Suprapubic skin (tissue), 4 donors: ENCODE measurements around the gene ERI3. TPM values are rescaled to one million over a fixed set of nuclear protein-coding genes. Genes with fewer than 3 reads are reported as not detected.
"Not testable (repeated sequence)": the region's sequence is repeated elsewhere in the genome, so short reads cannot be mapped to it uniquely, and the experiment has no call there.

Experiments
- DNase-seq, 2 donors: peaks; one replicate each; pipeline ENCODE4 v3.0.0-alpha.2; 2019; ENCODE audit warnings: low spot score in 2 of 2
- H3K27ac ChIP-seq: fragments of 200-600 bp; sonication (generic); one replicate; pipeline ENCODE4 v1.5.1; 2019
- H3K27me3 ChIP-seq: fragments of 200-600 bp; sonication (generic); one replicate; pipeline ENCODE4 v1.5.1; 2019
- H3K36me3 ChIP-seq: fragments of 200-600 bp; sonication (generic); one replicate; pipeline ENCODE4 v1.5.1; 2019
- H3K4me1 ChIP-seq: fragments of 200-600 bp; sonication (generic); one replicate; pipeline ENCODE4 v1.5.1; 2019
- H3K4me3 ChIP-seq: fragments of 200-600 bp; sonication (generic); one replicate; pipeline ENCODE4 v1.5.1; 2019; ENCODE audit warnings: mild to moderate bottlenecking
- H3K9me3 ChIP-seq: fragments of 200-600 bp; sonication (generic); one replicate; pipeline ENCODE4 v1.5.1; 2019
- CTCF ChIP-seq, 2 donors: fragments of 200-600 bp in 1 of 2; fragments of 450-650 bp in 1 of 2; sonication (generic) in 1 of 2; IDR thresholded peaks; one replicate each; pipeline ENCODE4 v1.5.1; 2016 to 2019; ENCODE audit warnings: antibody characterized with exemption in 2 of 2, mild to moderate bottlenecking in 1 of 2, moderate library complexity in 1 of 2
- EP300 ChIP-seq: sonication (generic); formaldehyde crosslinking; IDR thresholded peaks from one replicate; pipeline ENCODE4 v1.6.1; 2017; ENCODE audit warnings: antibody characterized with exemption
- POLR2A ChIP-seq, 2 donors: fragments of 450-650 bp; IDR thresholded peaks; one replicate each; pipeline ENCODE4 v1.6.1; 2017; ENCODE audit warnings: antibody characterized with exemption in 2 of 2, mild to moderate bottlenecking in 2 of 2, moderate library complexity in 2 of 2
- POLR2AphosphoS5 ChIP-seq, 3 donors: sonication (generic); formaldehyde crosslinking; IDR thresholded peaks; one replicate each; pipeline ENCODE4 v1.6.1; 2017; ENCODE audit warnings: antibody characterized with exemption in 3 of 3
- WGBS: methylation state at CpG from one replicate; pipeline ENCODE4 v1.1.5; 2018; 5-methylcytosine and 5-hydroxymethylcytosine counted together
- total RNA-seq, 4 donors: library from RNA; depleted of rRNA; stranded (reverse); fragments of >200 nt; gene quantifications; one replicate each; pipeline ENCODE4 v1.1.0, GENCODE V29; 2016

Gene ERI3
- total RNA-seq, 4 donors from 2014 or later = 23.3 to 33.4 (median 31.0) TPM

DNA sequence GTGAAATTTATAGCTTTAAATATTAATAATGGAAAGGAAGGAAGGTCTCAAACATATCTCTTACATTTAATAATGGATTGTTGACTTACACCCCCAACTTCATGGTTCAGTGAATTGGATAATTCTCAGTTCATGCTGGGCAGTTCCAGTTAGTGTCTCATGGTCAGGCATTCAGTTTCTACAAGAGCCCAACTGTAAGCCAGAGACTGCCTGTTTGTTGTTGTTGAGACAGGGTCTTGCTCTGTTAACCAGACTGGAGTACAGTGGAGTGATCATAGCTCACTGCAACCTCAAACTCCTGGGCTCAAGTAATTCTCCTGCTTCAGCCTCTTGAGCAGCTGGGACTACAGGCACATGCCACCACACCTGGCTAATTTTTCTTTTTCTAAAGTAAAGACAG is 146.8 kb downstream of the ERI3 start:
- H3K4me3 ChIP-seq = no peak overlapping the region
- H3K27ac ChIP-seq = no peak overlapping the region
- H3K36me3 ChIP-seq = no peaks in the 10 kb centered on the region
- H3K27me3 ChIP-seq = no peaks in the 10 kb centered on the region
- peaks cover 11% of the 10 kb centered on the region for H3K4me1 ChIP-seq
- H3K9me3 ChIP-seq = no peaks in the 10 kb centered on the region
- DNase-seq = no peak
- TF ChIP-seq POLR2AphosphoS5 (IDR thresholded peaks at IDR 0.05) (no peak), EP300 (no peak), CTCF (IDR thresholded peaks at IDR 0.05) (no peak), POLR2A (IDR thresholded peaks at IDR 0.05) (no peak)

DNA sequence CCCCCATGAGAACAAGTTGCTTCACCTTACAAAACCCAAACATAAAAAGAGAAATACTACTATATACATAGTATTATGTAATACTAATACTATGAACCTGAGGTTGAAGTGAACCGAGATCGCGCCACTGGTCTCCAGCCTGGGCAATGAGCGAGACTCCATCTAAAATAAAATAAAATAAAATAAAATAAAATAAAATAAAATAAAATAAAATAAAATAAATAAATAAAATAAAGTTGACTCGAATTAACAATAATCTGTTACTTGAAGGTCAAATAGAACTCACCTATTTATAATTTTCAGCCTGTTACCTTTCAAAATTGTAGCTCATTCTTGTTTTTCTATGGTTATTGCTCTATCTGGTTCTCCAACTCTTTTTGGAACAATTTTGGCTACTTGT is 148.5 kb downstream of the ERI3 start:
- not testable (repeated sequence) for H3K4me3 ChIP-seq, H3K9me3 ChIP-seq, H3K27ac ChIP-seq, DNase-seq, H3K27me3 ChIP-seq, H3K4me1 ChIP-seq, H3K36me3 ChIP-seq
- 94% methylated on average over 5 of the region's 5 CpGs for WGBS

DNA sequence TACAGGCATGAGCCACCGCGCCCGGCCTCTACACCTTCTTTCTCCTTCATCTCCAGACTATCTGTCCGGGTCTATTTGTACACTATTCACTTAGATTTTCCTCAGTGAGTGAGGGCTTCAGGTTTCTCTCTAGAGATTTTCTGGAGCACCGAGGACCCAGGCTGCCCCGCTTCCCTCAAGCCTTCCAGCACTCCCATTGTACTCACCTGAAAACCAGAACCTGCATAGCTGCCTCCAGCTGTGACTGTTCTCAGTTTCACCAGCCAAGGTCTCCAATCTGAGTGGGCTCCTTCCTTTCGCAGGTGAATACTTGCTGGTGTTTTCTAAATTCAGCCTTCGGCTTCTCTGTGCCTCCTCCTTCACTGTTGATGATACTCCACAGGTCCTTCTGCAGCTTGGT is 154.7 kb downstream of the ERI3 start:
- TF ChIP-seq EP300 (no peak), CTCF (IDR thresholded peaks at IDR 0.05) (no peak)
- no peaks in the 10 kb centered on the region for H3K4me1 ChIP-seq
- no peak overlapping the region for H3K4me3 ChIP-seq
- DNase-seq = no peak
- no peak overlapping the region for H3K27ac ChIP-seq
- no peaks in the 10 kb centered on the region for H3K36me3 ChIP-seq
- 91% methylated on average over 8 of the region's 8 CpGs for WGBS
- H3K9me3 ChIP-seq = no peaks in the 10 kb centered on the region
- H3K27me3 ChIP-seq = no peaks in the 10 kb centered on the region

GRCh38 chr1:44174630-44175029 is 180.4 kb downstream of the ERI3 start:
- 73% methylated on average over 1 of the region's 1 CpG for WGBS
- H3K27me3 ChIP-seq = peaks cover 6% of the 10 kb centered on the region
- no peaks in the 10 kb centered on the region for H3K36me3 ChIP-seq
- TF ChIP-seq POLR2AphosphoS5 (IDR thresholded peaks at IDR 0.05) (no peak), EP300 (no peak), POLR2A (IDR thresholded peaks at IDR 0.05) (no peak), CTCF (IDR thresholded peaks at IDR 0.05) (no peak)
- no peaks in the 10 kb centered on the region for H3K4me1 ChIP-seq
- H3K27ac ChIP-seq = no peak overlapping the region
- H3K9me3 ChIP-seq = no peaks in the 10 kb centered on the region
- DNase-seq = no peak
- H3K4me3 ChIP-seq = no peak overlapping the region

Other genes with a start within 250 kb of the ERI3 start
- gene KLF17, start 236.4 kb downstream of the ERI3 start, total RNA-seq = not detected
- not detected for gene KLF18, start 213.6 kb downstream of the ERI3 start, total RNA-seq
- gene DMAP1, start 141.8 kb downstream of the ERI3 start, total RNA-seq = 100 to 1,000 TPM in 1 of 4 donors, 10 to 100 TPM in 3; 44.2 to 102 (median 52.6) TPM
- gene RNF220, start 50.0 kb upstream of the ERI3 start, total RNA-seq = 100 to 1,000 TPM in 2 of 4 donors, 10 to 100 TPM in 2; 79.4 to 124 (median 99.5) TPM